ENCODE measurements around the gene ZCCHC4. TPM values are rescaled to one million over a fixed set of nuclear protein-coding genes. Genes with fewer than 3 reads are reported as not detected.

ZCCHC4 gene
- total RNA-seq, 4 donors from 2014 or later = 14.7 to 55.3 (median 19.8) TPM

DNA sequence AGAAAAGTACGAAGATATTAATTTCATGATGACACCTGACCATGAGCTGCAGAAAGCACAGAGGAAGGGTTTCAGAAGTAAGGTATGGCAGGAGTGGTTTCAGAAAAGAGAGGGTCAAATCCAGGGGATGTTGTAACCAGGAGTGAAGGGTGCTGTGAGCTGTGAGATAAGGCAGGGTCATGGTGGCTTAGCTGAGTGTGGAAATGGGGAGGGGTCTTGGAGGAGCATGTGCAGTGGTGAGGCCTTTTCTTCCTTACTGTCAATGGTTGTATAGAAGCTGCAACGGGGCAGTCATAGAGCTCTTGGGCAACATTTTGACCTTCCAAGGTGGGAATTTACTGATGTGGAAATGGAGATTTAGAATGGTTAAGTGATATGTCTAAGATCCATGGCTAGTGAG is 67.0 kb downstream of the ZCCHC4 start:
- H3K4me1 ChIP-seq = peaks cover 0 to 7% (median 5%) of the 10 kb centered on the region in 4 donors
- H3K4me3 ChIP-seq = no peak overlapping the region
- DNase-seq = no peak
- H3K27ac ChIP-seq = no peak overlapping the region
- no peaks in the 10 kb centered on the region for H3K27me3 ChIP-seq
- H3K9me3 ChIP-seq = no peaks in the 10 kb centered on the region
- TF ChIP-seq CTCF (IDR thresholded peaks at IDR 0.05) = no peak
- no peak for TF ChIP-seq POLR2A (IDR thresholded peaks at IDR 0.05)
- H3K36me3 ChIP-seq = peaks cover 0 to 28% (median 0%) of the 10 kb centered on the region in 3 donors

DNA sequence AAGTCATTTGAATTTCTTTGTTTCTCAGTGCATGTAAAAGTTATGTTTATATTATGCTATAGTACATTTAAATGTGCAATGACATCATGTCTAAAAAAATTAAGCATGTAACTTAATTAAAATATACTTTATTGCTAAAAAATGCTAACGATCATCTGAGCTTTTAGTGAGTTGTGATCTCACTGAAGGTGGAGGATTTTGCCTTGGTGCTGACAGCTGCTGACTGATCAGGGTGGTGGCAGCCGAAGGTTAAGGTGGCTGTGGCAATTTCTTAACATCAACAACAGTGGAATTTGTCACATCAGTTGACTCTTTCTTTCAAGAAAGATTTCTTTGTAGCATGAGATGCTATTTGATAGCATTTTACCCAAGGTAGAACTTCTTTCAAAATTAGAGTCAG is 71.1 kb downstream of the ZCCHC4 start:
- Histone ChIP-seq H3K4me3 (no peak overlapping the region), H3K9me3 (no peaks in the 10 kb centered on the region), H3K27ac (no peak overlapping the region), H3K36me3 (peaks cover 0 to 48% (median 0%) of the 10 kb centered on the region in 3 donors), H3K4me1 (peaks cover 0 to 5% (median under 1%) of the 10 kb centered on the region in 4 donors), H3K27me3 (no peaks in the 10 kb centered on the region)
- TF ChIP-seq POLR2A (IDR thresholded peaks at IDR 0.05) = no peak
- no peak for TF ChIP-seq CTCF (IDR thresholded peaks at IDR 0.05)
- no peak for DNase-seq

- H3K4me1 ChIP-seq = no peaks in the 10 kb centered on the region
- no peak overlapping the region for H3K4me3 ChIP-seq
- no peaks in the 10 kb centered on the region for H3K9me3 ChIP-seq
- no peak for DNase-seq
- H3K36me3 ChIP-seq = peaks cover 0 to 60% (median 0%) of the 10 kb centered on the region in 3 donors
- H3K27me3 ChIP-seq = no peaks in the 10 kb centered on the region
- TF ChIP-seq POLR2A (IDR thresholded peaks at IDR 0.05) = no peak
- TF ChIP-seq CTCF (IDR thresholded peaks at IDR 0.05) = no peak
- H3K27ac ChIP-seq = no peak overlapping the region
Observed at GRCh38 chr4:25386926-25387325, 74.4 kb downstream of the ZCCHC4 start.

DNA sequence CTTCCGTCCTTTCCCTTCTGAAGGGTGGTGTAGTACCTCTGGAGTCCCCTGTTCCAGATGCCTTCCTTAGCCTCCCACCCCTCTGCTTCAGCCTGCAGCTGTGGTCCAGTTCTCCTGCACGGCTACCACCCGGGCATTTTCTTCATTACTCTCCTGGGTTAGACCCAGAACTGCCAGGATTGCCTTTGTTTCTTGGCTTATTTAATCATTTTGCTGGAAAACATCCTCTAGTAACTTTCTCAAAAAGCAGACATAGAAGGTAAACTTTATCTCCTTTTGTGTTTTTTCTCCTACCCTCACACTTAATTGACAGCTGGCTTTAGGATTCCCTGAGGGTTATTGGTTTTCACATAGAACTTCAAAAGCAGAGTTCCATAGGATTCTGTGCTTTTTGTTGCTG is 84.7 kb downstream of the ZCCHC4 start:
- H3K27ac ChIP-seq = no peak overlapping the region

GRCh38 chr4:25399510-25399909 is 86.9 kb downstream of the ZCCHC4 start:
- H3K36me3 ChIP-seq = peaks cover 0 to 74% (median 4%) of the 10 kb centered on the region in 3 donors
- H3K4me1 ChIP-seq = no peaks in the 10 kb centered on the region
- TF ChIP-seq POLR2A (IDR thresholded peaks at IDR 0.05) (no peak), CTCF (IDR thresholded peaks at IDR 0.05) (no peak)
- H3K4me3 ChIP-seq = no peak overlapping the region
- no peaks in the 10 kb centered on the region for H3K27me3 ChIP-seq
- DNase-seq = no peak
- no peaks in the 10 kb centered on the region for H3K9me3 ChIP-seq
- H3K27ac ChIP-seq = no peak overlapping the region

More for the DNA sequence above, 84.7 kb downstream of the ZCCHC4 start:
- Histone ChIP-seq H3K4me1 (no peaks in the 10 kb centered on the region), H3K27me3 (no peaks in the 10 kb centered on the region), H3K9me3 (no peaks in the 10 kb centered on the region), H3K36me3 (peaks cover 0 to 79% (median 4%) of the 10 kb centered on the region in 3 donors), H3K4me3 (no peak overlapping the region)
- DNase-seq = no peak
- no peak for TF ChIP-seq POLR2A (IDR thresholded peaks at IDR 0.05)
- TF ChIP-seq CTCF (IDR thresholded peaks at IDR 0.05) = no peak

- no peaks in the 10 kb centered on the region for H3K4me1 ChIP-seq
- H3K27me3 ChIP-seq = no peaks in the 10 kb centered on the region
- DNase-seq = no peak
- H3K36me3 ChIP-seq = peaks cover 0 to 74% (median 4%) of the 10 kb centered on the region in 3 donors
- TF ChIP-seq POLR2A (IDR thresholded peaks at IDR 0.05) = no peak
- no peak for TF ChIP-seq CTCF (IDR thresholded peaks at IDR 0.05)
- H3K27ac ChIP-seq = no peak overlapping the region
- no peaks in the 10 kb centered on the region for H3K9me3 ChIP-seq
- no peak overlapping the region for H3K4me3 ChIP-seq
Observed at GRCh38 chr4:25401066-25401465, 88.5 kb downstream of the ZCCHC4 start.
